H1 (cell line): ENCODE results near the gene SOBP. TPM values are rescaled to one million over a fixed set of nuclear protein-coding genes. Genes with fewer than 3 reads are reported as not detected.

ENCODE experiments used
- CBX5 ChIP-seq: fragments of 300-800, 300-1000 bp; sonication (generic); IDR thresholded peaks from 2 replicates; pipeline ENCODE4 v1.7.1; 2016; ENCODE audit warnings: antibody characterized with exemption, low read length, low read depth
- CBX8 ChIP-seq: fragments of 300-800, 300-1000 bp; sonication (generic); IDR thresholded peaks from 2 replicates; pipeline ENCODE4 v1.7.1; 2016; ENCODE audit warnings: low read depth, low read length, borderline replicate concordance
- CHD1 ChIP-seq: IDR thresholded peaks from 2 replicates; pipeline ENCODE4 v1.6.1; 2012; ENCODE audit warnings: low read depth, low read length, improper control_type of control experiment
- HDAC2 ChIP-seq, 2 experiments: fragments of 300-600 bp in 1 of 2; sonication (generic) in 1 of 2; IDR thresholded peaks; 2 replicates each; pipeline ENCODE4 v1.6.1; 2011 to 2012; ENCODE audit warnings: low read depth in 2 of 2, low read length in 2 of 2, mild to moderate bottlenecking in 2 of 2, moderate library complexity in 2 of 2, borderline replicate concordance in 1 of 2, inconsistent platforms in 1 of 2
- JUN ChIP-seq: IDR thresholded peaks from 2 replicates; pipeline ENCODE4 v1.6.1; 2011; ENCODE audit warnings: low read depth, mild to moderate bottlenecking, improper control_type of control experiment, low read length
- JUND ChIP-seq: IDR thresholded peaks from 2 replicates; pipeline ENCODE4 v1.6.1; 2011; ENCODE audit warnings: mild to moderate bottlenecking, improper control_type of control experiment, low read length
- KDM1A ChIP-seq: fragments of 200-600, 300-600 bp; sonication (generic); IDR thresholded peaks from 2 replicates; pipeline ENCODE4 v1.7.1; 2016; ENCODE audit warnings: mild to moderate bottlenecking, low read length, borderline replicate concordance
- KDM5A ChIP-seq: fragments of 200-600 bp; IDR thresholded peaks from 2 replicates; pipeline ENCODE4 v1.7.1; 2012; ENCODE audit warnings: mild to moderate bottlenecking, low read length, inconsistent platforms, mixed read lengths
- MAFK ChIP-seq: IDR thresholded peaks from 2 replicates; pipeline ENCODE4 v1.6.1; 2012; ENCODE audit warnings: low read depth, mild to moderate bottlenecking, improper control_type of control experiment, low read length
- NRF1 ChIP-seq: IDR thresholded peaks from 2 replicates; pipeline ENCODE4 v1.6.1; 2011; ENCODE audit warnings: mild to moderate bottlenecking, low read depth, low read length, improper control_type of control experiment
- PHF8 ChIP-seq: fragments of 200-600 bp; sonication (generic); conservative IDR thresholded peaks from 2 replicates; pipeline ENCODE4 v1.7.1; 2012; ENCODE audit warnings: low read depth, mild to moderate bottlenecking, inconsistent platforms, low read length, moderate library complexity
- POLR2AphosphoS5 ChIP-seq: IDR thresholded peaks from 2 replicates; pipeline ENCODE4 v1.6.1; 2011; ENCODE audit warnings: low read depth, low read length
- RAD21 ChIP-seq, 2 experiments: IDR thresholded peaks in 1 of 2; conservative IDR thresholded peaks in 1 of 2; 2 replicates each; pipeline ENCODE4 v1.6.1; 2011; ENCODE audit warnings: low read depth in 2 of 2, low read length in 2 of 2, improper control_type of control experiment in 1 of 2, inconsistent platforms in 1 of 2, mild to moderate bottlenecking in 1 of 2, moderate library complexity in 1 of 2
- RNF2 ChIP-seq: fragments of 200-900, 300-1000 bp; sonication (generic); IDR thresholded peaks from 2 replicates; pipeline ENCODE4 v1.7.1; 2016; ENCODE audit warnings: borderline replicate concordance, low read depth, mild to moderate bottlenecking, antibody characterized with exemption, low read length; ENCODE audit not compliant: poor library complexity, severe bottlenecking; ENCODE audit errors: missing control alignments
- RXRA ChIP-seq: IDR thresholded peaks from 2 replicates; pipeline ENCODE4 v1.6.1; 2011; ENCODE audit warnings: low read depth, mild to moderate bottlenecking, low read length, moderate library complexity; ENCODE audit not compliant: insufficient read depth
- SIN3A ChIP-seq, 2 experiments: IDR thresholded peaks in 1 of 2; conservative IDR thresholded peaks in 1 of 2; 2 replicates each; pipeline ENCODE4 v1.6.1; 2011 to 2012; ENCODE audit warnings: low read length in 2 of 2, improper control_type of control experiment in 1 of 2, low read depth in 1 of 2, mild to moderate bottlenecking in 1 of 2
- SP1 ChIP-seq: IDR thresholded peaks from 2 replicates; pipeline ENCODE4 v1.6.1; 2011; ENCODE audit warnings: low read depth, low read length
- TCF12 ChIP-seq: IDR thresholded peaks from 2 replicates; pipeline ENCODE4 v1.6.1; 2011; ENCODE audit warnings: low read depth, mild to moderate bottlenecking, low read length
- ZNF274 ChIP-seq: IDR thresholded peaks from 2 replicates; pipeline ENCODE4 v1.7.0; 2012; ENCODE audit warnings: low read length, borderline replicate concordance; ENCODE audit errors: extremely low read depth
- polyA plus RNA-seq, 7 experiments: library from polyadenylated mRNA; depleted of rRNA in 3 of 7; stranded (reverse) in 5 of 7; unstranded in 2 of 7; fragments of >200 nt in 5 of 7; fragments of 200-250 nt in 2 of 7; gene quantifications; 1 replicate in 5 of 7; 2 replicates in 1 of 7; 4 replicates in 1 of 7; pipeline versions ENCODE4 v1.2.1 to v1.2.3, GENCODE V29; 2011 to 2013; ENCODE audit warnings: missing spikeins in 2 of 7, mixed read lengths in 2 of 7
- total RNA-seq: library from RNA; stranded (reverse); fragmentation: NEBNext Ultra II Directional; extraction: Animal tissue kit (Norgen Biotek cat#: 25700); gene quantifications from 2 replicates; pipeline ENCODE4 v1.2.1, GENCODE V29; 2021
- TF ChIP-seq, protein P1 (sequence below): IDR thresholded peaks from 2 replicates; pipeline ENCODE4 v1.6.1; 2012; ENCODE audit warnings: inconsistent platforms
- TF ChIP-seq, protein P2 (sequence below): IDR thresholded peaks from 2 replicates; pipeline ENCODE4 v1.6.1; 2011; ENCODE audit warnings: low read length, improper control_type of control experiment

The SOBP gene
- total and polyA plus RNA-seq, 2 of the 8 experiments (the other 6 are each of a cell fraction or from before 2014, with no cell fraction given), result 0.45 to 6.2 TPM

GRCh38 chr6:107459283-107460082 lies 30.4 kb upstream of the SOBP start, which contains the start of gene PDSS2 (continued):
- no peak for TF ChIP-seq TCF12
- no peak for TF ChIP-seq JUND
- TF ChIP-seq ZNF274, result no peak
- no peak for TF ChIP-seq CBX8
- TF ChIP-seq, protein P1, sequence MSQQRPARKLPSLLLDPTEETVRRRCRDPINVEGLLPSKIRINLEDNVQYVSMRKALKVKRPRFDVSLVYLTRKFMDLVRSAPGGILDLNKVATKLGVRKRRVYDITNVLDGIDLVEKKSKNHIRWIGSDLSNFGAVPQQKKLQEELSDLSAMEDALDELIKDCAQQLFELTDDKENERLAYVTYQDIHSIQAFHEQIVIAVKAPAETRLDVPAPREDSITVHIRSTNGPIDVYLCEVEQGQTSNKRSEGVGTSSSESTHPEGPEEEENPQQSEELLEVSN, result peak; percentile 50; the same call in 1 of the 2 replicates
- TF ChIP-seq SP1, result peak; percentile 70; the same call in 1 of the 2 replicates
- TF ChIP-seq RXRA, result no peak
- peak; percentile 62 for TF ChIP-seq PHF8
- no peak for TF ChIP-seq CBX5
- TF ChIP-seq SIN3A (conservative IDR thresholded peaks at IDR 0.05 in 1 of 2, IDR thresholded peaks at IDR 0.05 in 1 of 2; ENCODE audit: low read depth in 1 of 2, low read length in 2 of 2), result peak; percentile 49 to 94; a peak in 2 of 4 replicates
- TF ChIP-seq HDAC2 (IDR thresholded peaks at IDR 0.05; ENCODE audit: borderline replicate concordance in 1 of 2, low read depth in 2 of 2, low read length in 2 of 2), result no peak; a peak in 1 of 4 replicates
- peak; percentile 43; a peak in 3 of 4 replicates for TF ChIP-seq RAD21 (IDR thresholded peaks at IDR 0.05 in 1 of 2, conservative IDR thresholded peaks at IDR 0.05 in 1 of 2; ENCODE audit: low read depth in 2 of 2, low read length in 2 of 2)
- peak; percentile 41; the same call in 1 of the 2 replicates for TF ChIP-seq KDM5A
- TF ChIP-seq POLR2AphosphoS5, result peak; percentile 81
- TF ChIP-seq MAFK, result no peak
- 0 out of 2 replicates have a peak, but pooled peaks have one; percentile 3 for TF ChIP-seq JUN
- no peak for TF ChIP-seq KDM1A
- no peak for TF ChIP-seq CHD1
- no peak for TF ChIP-seq RNF2
- TF ChIP-seq, protein P2, sequence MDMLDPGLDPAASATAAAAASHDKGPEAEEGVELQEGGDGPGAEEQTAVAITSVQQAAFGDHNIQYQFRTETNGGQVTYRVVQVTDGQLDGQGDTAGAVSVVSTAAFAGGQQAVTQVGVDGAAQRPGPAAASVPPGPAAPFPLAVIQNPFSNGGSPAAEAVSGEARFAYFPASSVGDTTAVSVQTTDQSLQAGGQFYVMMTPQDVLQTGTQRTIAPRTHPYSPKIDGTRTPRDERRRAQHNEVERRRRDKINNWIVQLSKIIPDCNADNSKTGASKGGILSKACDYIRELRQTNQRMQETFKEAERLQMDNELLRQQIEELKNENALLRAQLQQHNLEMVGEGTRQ, result no peak
- TF ChIP-seq NRF1, result no peak
